Ishikawa (cell line): Measurements from ENCODE around the gene MYO7B.

ENCODE experiments used
- CEBPB ChIP-seq: IDR thresholded peaks from 2 replicates; pipeline ENCODE4 v1.6.1; 2012
- CREB1 ChIP-seq: IDR thresholded peaks from 2 replicates; pipeline ENCODE4 v1.6.1; 2012; ENCODE audit warnings: low read depth
- EGR1 ChIP-seq: IDR thresholded peaks from 2 replicates; pipeline ENCODE4 v1.6.1; 2012
- EP300 ChIP-seq: IDR thresholded peaks from 2 replicates; pipeline ENCODE4 v1.6.1; 2012; ENCODE audit warnings: borderline replicate concordance
- FOXM1 ChIP-seq: IDR thresholded peaks from 2 replicates; pipeline ENCODE4 v1.6.1; 2012; ENCODE audit warnings: low read depth, borderline replicate concordance
- NFIC ChIP-seq: IDR thresholded peaks from 2 replicates; pipeline ENCODE4 v1.6.1; 2012
- RAD21 ChIP-seq: IDR thresholded peaks from 2 replicates; pipeline ENCODE4 v1.6.1; 2012; ENCODE audit warnings: low read depth
- TAF1 ChIP-seq: IDR thresholded peaks from 2 replicates; pipeline ENCODE4 v1.6.1; 2012; ENCODE audit warnings: low read depth, mild to moderate bottlenecking
- TCF12 ChIP-seq: IDR thresholded peaks from 2 replicates; pipeline ENCODE4 v1.6.1; 2012; ENCODE audit warnings: low read depth
- TEAD4 ChIP-seq: IDR thresholded peaks from 2 replicates; pipeline ENCODE4 v1.6.1; 2012
- YY1 ChIP-seq: IDR thresholded peaks from 2 replicates; pipeline ENCODE4 v1.6.1; 2012; ENCODE audit warnings: low read depth
- ZBTB7A ChIP-seq: IDR thresholded peaks from 2 replicates; pipeline ENCODE4 v1.6.1; 2012; ENCODE audit warnings: low read depth
- TF ChIP-seq, protein P1 (sequence below): IDR thresholded peaks from 2 replicates; pipeline ENCODE4 v1.6.1; 2012; ENCODE audit warnings: low read depth, mild to moderate bottlenecking
- TF ChIP-seq, protein P2 (sequence below): IDR thresholded peaks from 2 replicates; pipeline ENCODE4 v1.6.1; 2012
- TF ChIP-seq, protein P3 (sequence below): IDR thresholded peaks from 2 replicates; pipeline ENCODE4 v1.6.1; 2012

MYO7B gene

DNA sequence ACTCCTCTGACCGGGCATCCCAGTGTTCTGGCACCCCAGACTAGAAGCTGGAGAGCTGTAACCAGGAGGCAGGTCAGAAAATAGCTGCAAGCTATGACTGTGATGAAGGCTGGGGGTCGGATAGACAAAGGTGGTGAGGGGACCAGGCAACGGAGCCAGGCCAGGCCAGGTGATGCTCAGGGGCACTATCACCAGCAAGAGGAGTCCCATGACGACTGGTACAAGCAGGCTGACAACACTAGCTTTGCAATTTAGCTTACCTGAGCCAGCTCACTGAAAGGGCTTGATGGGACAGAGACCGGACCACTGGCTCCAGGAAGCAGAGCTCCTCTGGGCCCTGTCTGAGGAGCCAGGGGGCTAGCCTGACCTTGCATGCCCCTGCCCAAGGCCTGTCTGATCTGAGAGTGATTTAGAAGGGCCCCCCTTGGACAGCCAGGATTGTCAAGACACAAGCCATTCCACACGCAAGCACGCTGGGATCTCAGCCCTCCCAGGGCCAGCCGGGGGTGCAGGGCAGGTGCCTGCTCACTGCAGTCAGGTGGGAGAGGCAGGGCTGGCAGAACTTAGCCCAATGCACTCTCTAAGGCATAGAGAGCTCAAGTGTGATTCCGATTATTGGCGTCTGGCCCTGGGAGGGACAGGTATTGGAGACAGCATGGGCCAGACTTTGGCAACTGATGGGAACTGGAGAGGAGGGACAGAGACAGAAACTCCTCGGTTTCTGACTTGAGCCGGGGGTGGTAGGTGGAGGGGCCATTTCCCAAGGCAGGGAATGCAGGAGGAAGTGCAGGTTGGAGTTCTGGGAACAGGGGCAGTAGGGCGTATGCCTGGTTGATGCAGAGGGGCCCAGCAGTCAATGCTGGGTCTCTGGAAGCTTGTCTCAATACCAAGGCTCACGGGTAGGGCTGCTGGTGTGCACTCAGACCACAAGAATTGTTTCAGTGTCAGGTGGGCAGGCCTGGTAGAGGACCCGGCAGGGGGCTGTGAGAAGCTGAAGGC lies 47.7 kb downstream of the MYO7B start:
- TF ChIP-seq, protein P1, sequence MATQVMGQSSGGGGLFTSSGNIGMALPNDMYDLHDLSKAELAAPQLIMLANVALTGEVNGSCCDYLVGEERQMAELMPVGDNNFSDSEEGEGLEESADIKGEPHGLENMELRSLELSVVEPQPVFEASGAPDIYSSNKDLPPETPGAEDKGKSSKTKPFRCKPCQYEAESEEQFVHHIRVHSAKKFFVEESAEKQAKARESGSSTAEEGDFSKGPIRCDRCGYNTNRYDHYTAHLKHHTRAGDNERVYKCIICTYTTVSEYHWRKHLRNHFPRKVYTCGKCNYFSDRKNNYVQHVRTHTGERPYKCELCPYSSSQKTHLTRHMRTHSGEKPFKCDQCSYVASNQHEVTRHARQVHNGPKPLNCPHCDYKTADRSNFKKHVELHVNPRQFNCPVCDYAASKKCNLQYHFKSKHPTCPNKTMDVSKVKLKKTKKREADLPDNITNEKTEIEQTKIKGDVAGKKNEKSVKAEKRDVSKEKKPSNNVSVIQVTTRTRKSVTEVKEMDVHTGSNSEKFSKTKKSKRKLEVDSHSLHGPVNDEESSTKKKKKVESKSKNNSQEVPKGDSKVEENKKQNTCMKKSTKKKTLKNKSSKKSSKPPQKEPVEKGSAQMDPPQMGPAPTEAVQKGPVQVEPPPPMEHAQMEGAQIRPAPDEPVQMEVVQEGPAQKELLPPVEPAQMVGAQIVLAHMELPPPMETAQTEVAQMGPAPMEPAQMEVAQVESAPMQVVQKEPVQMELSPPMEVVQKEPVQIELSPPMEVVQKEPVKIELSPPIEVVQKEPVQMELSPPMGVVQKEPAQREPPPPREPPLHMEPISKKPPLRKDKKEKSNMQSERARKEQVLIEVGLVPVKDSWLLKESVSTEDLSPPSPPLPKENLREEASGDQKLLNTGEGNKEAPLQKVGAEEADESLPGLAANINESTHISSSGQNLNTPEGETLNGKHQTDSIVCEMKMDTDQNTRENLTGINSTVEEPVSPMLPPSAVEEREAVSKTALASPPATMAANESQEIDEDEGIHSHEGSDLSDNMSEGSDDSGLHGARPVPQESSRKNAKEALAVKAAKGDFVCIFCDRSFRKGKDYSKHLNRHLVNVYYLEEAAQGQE: no peak
- TF ChIP-seq CEBPB (no peak), ZBTB7A (no peak), TEAD4 (no peak), FOXM1 (no peak), YY1 (no peak), TCF12 (no peak), EP300 (no peak), TAF1 (no peak), NFIC (no peak), EGR1 (no peak), CREB1 (no peak), RAD21 (no peak)
- TF ChIP-seq, protein P2, sequence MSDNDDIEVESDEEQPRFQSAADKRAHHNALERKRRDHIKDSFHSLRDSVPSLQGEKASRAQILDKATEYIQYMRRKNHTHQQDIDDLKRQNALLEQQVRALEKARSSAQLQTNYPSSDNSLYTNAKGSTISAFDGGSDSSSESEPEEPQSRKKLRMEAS: no peak
- TF ChIP-seq, protein P3, sequence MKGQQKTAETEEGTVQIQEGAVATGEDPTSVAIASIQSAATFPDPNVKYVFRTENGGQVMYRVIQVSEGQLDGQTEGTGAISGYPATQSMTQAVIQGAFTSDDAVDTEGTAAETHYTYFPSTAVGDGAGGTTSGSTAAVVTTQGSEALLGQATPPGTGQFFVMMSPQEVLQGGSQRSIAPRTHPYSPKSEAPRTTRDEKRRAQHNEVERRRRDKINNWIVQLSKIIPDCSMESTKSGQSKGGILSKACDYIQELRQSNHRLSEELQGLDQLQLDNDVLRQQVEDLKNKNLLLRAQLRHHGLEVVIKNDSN: no peak

DNA sequence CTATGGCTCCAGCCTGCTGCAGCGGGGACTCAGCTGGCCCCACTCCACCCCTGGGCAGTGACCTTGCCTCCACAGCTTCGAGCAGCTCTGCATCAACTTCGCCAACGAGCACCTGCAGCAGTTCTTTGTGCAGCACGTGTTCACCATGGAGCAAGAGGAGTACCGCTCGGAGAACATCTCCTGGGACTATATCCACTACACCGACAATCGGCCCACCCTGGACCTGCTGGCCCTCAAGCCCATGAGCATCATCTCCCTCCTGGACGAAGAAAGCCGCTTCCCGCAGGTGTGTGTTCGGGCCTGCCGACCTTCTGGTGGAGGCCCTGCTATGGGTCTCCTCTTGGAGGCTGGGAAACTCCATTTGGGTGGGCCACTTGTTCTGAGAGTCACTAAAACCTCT lies 48.6 kb downstream of the MYO7B start:
- TF ChIP-seq RAD21: no peak
- no peak for TF ChIP-seq EGR1
- TF ChIP-seq, protein P3: no peak
- no peak for TF ChIP-seq NFIC
- TF ChIP-seq EP300: no peak
- TF ChIP-seq ZBTB7A: no peak
- TF ChIP-seq TEAD4: no peak
- TF ChIP-seq TAF1: no peak
- TF ChIP-seq, protein P1: no peak
- no peak for TF ChIP-seq CEBPB

DNA sequence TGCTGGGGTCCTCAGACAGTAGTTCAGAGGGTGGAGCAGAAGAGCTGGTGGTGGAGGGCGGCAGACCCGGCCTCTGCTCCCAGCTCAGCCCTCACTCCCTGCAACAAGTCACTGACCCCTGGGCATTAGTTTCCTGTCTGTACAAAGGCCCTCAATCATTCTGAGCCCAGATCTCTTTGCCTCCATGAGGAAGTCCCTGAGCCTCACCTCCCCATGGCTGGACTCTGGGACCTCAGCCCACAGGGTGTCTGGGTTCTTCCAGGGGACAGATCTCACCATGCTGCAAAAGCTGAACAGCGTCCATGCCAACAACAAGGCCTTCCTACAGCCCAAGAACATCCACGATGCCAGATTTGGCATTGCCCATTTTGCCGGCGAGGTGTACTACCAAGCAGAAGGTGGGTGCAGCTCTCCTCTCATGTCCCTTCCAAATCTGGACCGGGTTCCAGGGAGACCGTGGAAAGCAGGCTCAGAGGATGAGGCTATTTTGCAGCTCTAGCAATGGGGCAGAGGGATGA lies 49.1 kb downstream of the MYO7B start:
- TF ChIP-seq, protein P1: no peak

DNA sequence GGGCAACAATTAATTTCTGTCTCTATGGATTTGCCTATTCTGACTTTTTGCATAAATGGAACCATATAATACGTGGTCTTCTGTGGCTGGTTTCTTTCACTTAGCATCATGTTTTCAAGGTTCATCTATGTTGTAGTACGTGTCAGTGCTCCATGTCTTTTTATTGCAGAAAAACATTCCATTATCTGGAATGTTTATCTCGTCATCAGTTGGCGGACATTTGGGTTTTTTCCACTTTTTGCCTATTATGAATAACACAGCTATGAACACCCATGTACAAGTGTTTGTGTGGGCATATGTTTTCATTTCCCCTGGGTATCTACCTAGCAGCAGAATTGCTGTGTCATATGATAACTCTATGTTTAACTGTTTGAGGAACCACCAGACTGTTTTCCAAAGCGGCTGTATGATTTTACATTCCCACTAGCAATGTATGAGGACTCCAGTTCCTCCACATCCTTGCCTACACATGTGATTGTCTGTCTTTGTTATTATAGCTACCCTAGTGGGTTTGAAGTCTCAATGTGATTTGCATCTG lies 49.9 kb downstream of the MYO7B start:
- TF ChIP-seq, protein P2: no peak
- TF ChIP-seq TAF1 (no peak), ZBTB7A (no peak), EGR1 (no peak), YY1 (no peak), CEBPB (no peak), RAD21 (no peak), TCF12 (no peak), EP300 (no peak)
- TF ChIP-seq, protein P1: no peak
- TF ChIP-seq, protein P3: no peak
